ENCODE data around the gene ZNF747. TPM values are rescaled to one million over a fixed set of nuclear protein-coding genes. Genes with fewer than 3 reads are reported as not detected.

ZNF747 gene
- total and polyA plus RNA-seq, 7 donors: 6.0 to 15.5 (median 11.4) TPM

DNA sequence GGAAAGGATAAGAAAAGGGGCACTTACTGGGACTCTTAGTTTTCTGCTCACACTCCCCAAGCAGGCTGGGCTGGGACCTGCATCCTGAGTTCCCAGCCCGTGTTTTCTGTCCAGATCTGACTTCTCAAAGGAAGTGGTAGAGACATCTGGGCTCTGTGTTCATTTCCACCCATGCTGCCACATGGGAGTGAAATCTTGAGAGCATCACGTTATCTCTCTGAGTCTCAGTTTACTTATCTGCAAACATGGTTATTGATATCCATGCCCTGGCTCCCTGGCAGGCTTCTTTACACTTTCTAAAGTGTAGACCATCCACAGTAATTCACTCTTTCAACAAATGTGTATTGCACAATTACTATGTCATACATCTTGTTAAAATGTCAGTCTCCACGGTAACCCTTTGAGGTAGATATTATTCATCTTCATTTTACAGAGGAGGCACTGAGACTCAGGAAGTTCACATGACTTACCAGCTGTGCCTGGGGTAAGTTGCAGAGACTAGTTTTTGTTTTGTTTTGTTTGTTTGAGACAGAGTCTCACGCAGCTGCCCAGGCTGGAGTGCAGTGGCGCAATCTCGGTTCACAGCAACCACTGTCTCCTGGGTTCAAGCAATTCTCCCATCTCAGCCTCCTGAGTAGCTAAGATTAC is 33.5 kb upstream of the ZNF747 start:
- peak overlapping the region in 3 of 4 donors; percentile 2 to 97 (median 11) for H3K27ac ChIP-seq
- TF ChIP-seq CTCF (IDR thresholded peaks at IDR 0.05) (no peak), EP300 (IDR thresholded peaks at IDR 0.05) (no peak), POLR2AphosphoS5 (IDR thresholded peaks at IDR 0.05) (no peak), POLR2A (IDR thresholded peaks at IDR 0.05) (no peak)
- H3K4me3 ChIP-seq: no peak overlapping the region
- no peak for DNase-seq
- no peaks in the 10 kb centered on the region for H3K27me3 ChIP-seq
- intact Hi-C loops (cut with DNase I): no loop called here
- peaks cover 0 to 24% (median 21%) of the 10 kb centered on the region in 4 donors for H3K4me1 ChIP-seq
- WGBS, 2 donors: 22 to 34% methylated on average over 6 of the region's 6 CpGs
- H3K36me3 ChIP-seq: peaks cover 0 to 6% (median 0%) of the 10 kb centered on the region in 4 donors
- no peaks in the 10 kb centered on the region for H3K9me3 ChIP-seq

GRCh38 chr16:30567160-30567990 is 32.7 kb upstream of the ZNF747 start:
- DNase-seq: no peak
- Histone ChIP-seq H3K27me3 (no peaks in the 10 kb centered on the region), H3K4me3 (no peak overlapping the region), H3K27ac (peak overlapping the region in 2 of 4 donors; percentile 2 to 11), H3K9me3 (no peaks in the 10 kb centered on the region), H3K4me1 (peaks cover 0 to 19% (median 17%) of the 10 kb centered on the region in 4 donors), H3K36me3 (peaks cover 0 to 6% (median 0%) of the 10 kb centered on the region in 4 donors)
- WGBS, 2 donors: 78 to 83% methylated on average over 14 of the region's 14 CpGs
- TF ChIP-seq POLR2AphosphoS5 (IDR thresholded peaks at IDR 0.05) (no peak), EP300 (IDR thresholded peaks at IDR 0.05) (no peak), CTCF (IDR thresholded peaks at IDR 0.05) (no peak)
- intact Hi-C loops (cut with DNase I): no loop called here

GRCh38 chr16:30566531-30566930 is 31.9 kb upstream of the ZNF747 start:
- Histone ChIP-seq H3K4me3 (no peak overlapping the region), H3K36me3 (peaks cover 0 to 6% (median 0%) of the 10 kb centered on the region in 4 donors), H3K27ac (no peak overlapping the region), H3K4me1 (peaks cover 0 to 16% (median 13%) of the 10 kb centered on the region in 4 donors), H3K27me3 (no peaks in the 10 kb centered on the region), H3K9me3 (no peaks in the 10 kb centered on the region)
- DNase-seq: no peak
- 94 to 95% methylated on average over 4 of the region's 4 CpGs for WGBS, 2 donors
- intact Hi-C loops (cut with DNase I): no loop called here
- TF ChIP-seq EP300 (IDR thresholded peaks at IDR 0.05) (no peak), POLR2A (IDR thresholded peaks at IDR 0.05) (no peak), CTCF (IDR thresholded peaks at IDR 0.05) (no peak), POLR2AphosphoS5 (IDR thresholded peaks at IDR 0.05) (no peak)

DNA sequence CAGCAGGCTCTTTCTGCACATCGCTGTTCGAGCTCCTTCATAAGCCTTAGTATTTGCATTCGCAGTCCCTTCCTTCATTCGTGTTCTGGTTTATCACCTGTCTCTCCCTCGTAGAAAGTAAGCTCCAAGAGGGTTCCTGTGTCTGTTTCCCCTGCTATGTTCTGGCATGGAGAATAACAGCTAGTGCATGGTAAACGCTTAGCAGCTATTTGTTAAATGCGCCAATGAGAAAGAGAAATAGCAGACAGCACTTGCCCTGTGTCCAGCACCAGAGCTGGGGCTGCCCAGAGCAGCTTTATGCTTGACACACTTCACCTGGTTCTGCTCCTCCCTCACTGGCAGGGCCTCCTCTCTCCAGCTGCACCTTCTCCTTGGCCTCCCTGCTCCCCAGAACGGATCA is 31.3 kb upstream of the ZNF747 start:
- peaks cover 0 to 18% (median 16%) of the 10 kb centered on the region in 4 donors for H3K4me1 ChIP-seq
- no peaks in the 10 kb centered on the region for H3K9me3 ChIP-seq
- no peak overlapping the region for H3K4me3 ChIP-seq
- TF ChIP-seq EP300 (IDR thresholded peaks at IDR 0.05) (no peak), CTCF (IDR thresholded peaks at IDR 0.05) (no peak), POLR2A (IDR thresholded peaks at IDR 0.05) (no peak), POLR2AphosphoS5 (IDR thresholded peaks at IDR 0.05) (no peak)
- WGBS, 2 donors: 72 to 76% methylated on average over 8 of the region's 8 CpGs
- H3K27me3 ChIP-seq: no peaks in the 10 kb centered on the region
- H3K27ac ChIP-seq: no peak overlapping the region
- H3K36me3 ChIP-seq: peaks cover 0 to 6% (median 0%) of the 10 kb centered on the region in 4 donors
- no peak for DNase-seq
- intact Hi-C loops (cut with DNase I): no loop called here
